HG03066 (cell line): ENCODE results near the gene BAZ2B.
"Not testable (repeated sequence)": the region's sequence is repeated elsewhere in the genome, so short reads cannot be mapped to it uniquely, and the experiment has no call there.

Experiments
- ATAC-seq: cut with Tn5 transposase; IDR thresholded peaks from one replicate; pipeline ENCODE4 v1.9.1; 2021; ENCODE audit warnings: low read depth; ENCODE audit not compliant: unreplicated experiment

Gene BAZ2B

GRCh38 chr2:159545085-159545484 lies 71.3 kb downstream of the BAZ2B start:
- ATAC-seq: no peak

GRCh38 chr2:159542101-159542500 lies 74.2 kb downstream of the BAZ2B start:
- no peak for ATAC-seq

GRCh38 chr2:159539701-159540100 lies 76.6 kb downstream of the BAZ2B start:
- no peak for ATAC-seq

GRCh38 chr2:159538801-159539200 lies 77.5 kb downstream of the BAZ2B start:
- no peak for ATAC-seq

- ATAC-seq: not testable (repeated sequence)
These were observed 81.1 kb downstream of the BAZ2B start for GRCh38 chr2:159535261-159535660.

- no peak for ATAC-seq
These were observed 84.9 kb downstream of the BAZ2B start for GRCh38 chr2:159531475-159531874.

GRCh38 chr2:159526433-159526832 lies 89.9 kb downstream of the BAZ2B start:
- ATAC-seq: no peak

- no peak for ATAC-seq
These were observed 91.3 kb downstream of the BAZ2B start for GRCh38 chr2:159525012-159525411.

GRCh38 chr2:159521272-159521671 lies 95.1 kb downstream of the BAZ2B start:
- ATAC-seq: no peak

- no peak for ATAC-seq
These were observed 97.9 kb downstream of the BAZ2B start for GRCh38 chr2:159518321-159519005.

- ATAC-seq: peak; percentile 81
These were observed 100.0 kb downstream of the BAZ2B start for GRCh38 chr2:159516241-159516758.

GRCh38 chr2:159515441-159515840 lies 100.9 kb downstream of the BAZ2B start:
- no peak for ATAC-seq

GRCh38 chr2:159513745-159514144 lies 102.6 kb downstream of the BAZ2B start:
- ATAC-seq: no peak

- no peak for ATAC-seq
These were observed 108.2 kb downstream of the BAZ2B start for GRCh38 chr2:159508140-159508539.

GRCh38 chr2:159506764-159507440 lies 109.4 kb downstream of the BAZ2B start:
- no peak for ATAC-seq

GRCh38 chr2:159506202-159506601 lies 110.1 kb downstream of the BAZ2B start:
- ATAC-seq: no peak

- no peak for ATAC-seq
These were observed 111.2 kb downstream of the BAZ2B start for GRCh38 chr2:159505196-159505595.

- no peak for ATAC-seq
These were observed 114.6 kb downstream of the BAZ2B start for GRCh38 chr2:159501743-159502142.

- no peak for ATAC-seq
These were observed 118.5 kb downstream of the BAZ2B start for GRCh38 chr2:159497847-159498246.

- no peak for ATAC-seq
These were observed 119.1 kb downstream of the BAZ2B start for GRCh38 chr2:159497256-159497655.

GRCh38 chr2:159489476-159489875 lies 126.9 kb downstream of the BAZ2B start:
- no peak for ATAC-seq

- ATAC-seq: no peak
These were observed 131.8 kb downstream of the BAZ2B start for GRCh38 chr2:159484532-159484931.
